Pulmonary artery endothelial cell (primary cell): ENCODE measurements around the gene FBXW7. TPM values are rescaled to one million over a fixed set of nuclear protein-coding genes. Genes with fewer than 3 reads are reported as not detected.
"Not testable (repeated sequence)": the region's sequence is repeated elsewhere in the genome, so short reads cannot be mapped to it uniquely, and the experiment has no call there.

Experiments used
- DNase-seq: peaks from one replicate; pipeline ENCODE4 v3.0.0-alpha.2; 2011; ENCODE audit warnings: low read depth, low spot score
- total RNA-seq: library from RNA; depleted of rRNA; stranded (reverse); fragments of >200 nt; gene quantifications from 2 replicates; pipeline ENCODE4 v1.2.3, GENCODE V29; 2014

The FBXW7 gene
- total RNA-seq, result 65.2 and 75.2 TPM in 2 replicates

GRCh38 chr4:152535903-152536544 lies at the start of gene FBXW7:
TSS of gene FBXW7 (minus strand) at chr4:152536092. CDS start at chr4:152411803, 124,289 bp downstream.
- peak; percentile 96 for DNase-seq

- no peak for DNase-seq
Measured at GRCh38 chr4:152585023-152585441, 49.1 kb upstream of the FBXW7 start.

GRCh38 chr4:152581536-152582160 lies 45.8 kb upstream of the FBXW7 start:
- DNase-seq, result no peak

GRCh38 chr4:152579916-152580315 lies 44.0 kb upstream of the FBXW7 start:
- no peak for DNase-seq

- DNase-seq, result no peak
Measured at GRCh38 chr4:152579107-152579764, 43.3 kb upstream of the FBXW7 start.

- no peak for DNase-seq
Measured at GRCh38 chr4:152578670-152579069, 42.8 kb upstream of the FBXW7 start.

- no peak for DNase-seq
Measured at GRCh38 chr4:152577708-152578396, 42.0 kb upstream of the FBXW7 start.

GRCh38 chr4:152575533-152575932 lies 39.6 kb upstream of the FBXW7 start:
- no peak for DNase-seq

- no peak for DNase-seq
Measured at GRCh38 chr4:152573861-152574260, 38.0 kb upstream of the FBXW7 start.

- DNase-seq, result no peak
Measured at GRCh38 chr4:152572417-152573086, 36.7 kb upstream of the FBXW7 start.

- DNase-seq, result no peak
Measured at GRCh38 chr4:152571770-152572169, 35.9 kb upstream of the FBXW7 start.

GRCh38 chr4:152571296-152571695 lies 35.4 kb upstream of the FBXW7 start:
- no peak for DNase-seq

- no peak for DNase-seq
Measured at GRCh38 chr4:152565333-152565732, 29.4 kb upstream of the FBXW7 start.

- no peak for DNase-seq
Measured at GRCh38 chr4:152564336-152564735, 28.4 kb upstream of the FBXW7 start.

- no peak for DNase-seq
Measured at GRCh38 chr4:152563209-152563608, 27.3 kb upstream of the FBXW7 start.

- no peak for DNase-seq
Measured at GRCh38 chr4:152559641-152560040, 23.7 kb upstream of the FBXW7 start.

GRCh38 chr4:152558396-152558795 lies 22.5 kb upstream of the FBXW7 start:
- no peak for DNase-seq

- no peak for DNase-seq
Measured at GRCh38 chr4:152556834-152557233, 20.9 kb upstream of the FBXW7 start.

GRCh38 chr4:152556283-152556682 lies 20.4 kb upstream of the FBXW7 start:
- no peak for DNase-seq

- no peak for DNase-seq
Measured at GRCh38 chr4:152554742-152555141, 18.9 kb upstream of the FBXW7 start.

GRCh38 chr4:152550687-152551086 lies 14.8 kb upstream of the FBXW7 start:
- not testable (repeated sequence) for DNase-seq

GRCh38 chr4:152545088-152545487 lies 9.2 kb upstream of the FBXW7 start:
- no peak for DNase-seq
